Progenitor cell of endocrine pancreas (in vitro differentiated cells): ENCODE results near the gene SART1. TPM values are rescaled to one million over a fixed set of nuclear protein-coding genes. Genes with fewer than 3 reads are reported as not detected.
A peak's percentile ranks its signal among the peaks of the same experiment; 100 is the strongest.

Experiments
- DNase-seq: peaks from one replicate; pipeline ENCODE4 v3.0.0; 2021; ENCODE audit warnings: low spot score; ENCODE audit not compliant: unreplicated experiment
- H3K27ac Mint-ChIP-seq: 2 replicates; pipeline ENCODE4 v1.8.0; 2021; ENCODE audit warnings: mild to moderate bottlenecking, moderate library complexity, mixed read lengths
- H3K27me3 Mint-ChIP-seq: 2 replicates; pipeline ENCODE4 v1.8.0; 2021; ENCODE audit warnings: mixed read lengths
- H3K36me3 Mint-ChIP-seq: 2 replicates; pipeline ENCODE4 v1.8.0; 2022; ENCODE audit warnings: mixed read lengths; ENCODE audit not compliant: insufficient read depth
- H3K4me1 Mint-ChIP-seq: 2 replicates; pipeline ENCODE4 v1.8.0; 2021; ENCODE audit warnings: low read depth, mixed read lengths
- H3K4me3 Mint-ChIP-seq: 2 replicates; pipeline ENCODE4 v1.8.0; 2021; ENCODE audit warnings: low read depth, mild to moderate bottlenecking, moderate library complexity, mixed read lengths
- H3K9me3 Mint-ChIP-seq: 2 replicates; pipeline ENCODE4 v1.8.0; 2021; ENCODE audit warnings: low read depth, mixed read lengths
- total RNA-seq: library from RNA; stranded (reverse); gene quantifications from 2 replicates; pipeline ENCODE4 v1.2.1, GENCODE V29; 2021
- TF ChIP-seq, protein P1 (sequence below): fragments of 200-600 bp; sonication (generic); IDR thresholded peaks from one replicate; pipeline ENCODE4 v1.5.0; 2021; ENCODE audit warnings: antibody characterized with exemption, mild to moderate bottlenecking; ENCODE audit not compliant: unreplicated experiment

SART1 gene
- total RNA-seq, 1 donor from 2014 or later = 53.1 TPM

DNA sequence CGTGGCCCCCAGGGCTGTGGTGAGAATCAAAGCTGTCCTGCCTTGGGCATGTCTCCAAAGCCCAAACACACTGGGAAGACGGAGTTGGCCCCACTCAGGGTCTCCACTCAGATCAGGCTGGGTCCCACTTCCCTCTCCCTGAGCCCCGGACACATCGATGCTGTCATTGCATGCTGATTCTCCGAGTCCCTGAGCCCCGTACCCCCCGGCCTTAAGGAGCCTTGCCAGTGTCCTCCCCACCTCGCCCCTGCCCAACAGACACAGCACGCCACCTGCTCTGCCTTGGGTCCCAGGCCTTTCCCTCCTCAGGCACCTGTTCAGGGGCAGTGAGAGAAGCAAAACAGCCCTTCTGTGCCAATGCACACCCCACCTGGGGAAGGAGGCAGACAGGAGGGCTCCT, 25.8 kb downstream of the SART1 start:
- no peaks in the 10 kb centered on the region for H3K27me3 Mint-ChIP-seq
- TF ChIP-seq, protein P1, sequence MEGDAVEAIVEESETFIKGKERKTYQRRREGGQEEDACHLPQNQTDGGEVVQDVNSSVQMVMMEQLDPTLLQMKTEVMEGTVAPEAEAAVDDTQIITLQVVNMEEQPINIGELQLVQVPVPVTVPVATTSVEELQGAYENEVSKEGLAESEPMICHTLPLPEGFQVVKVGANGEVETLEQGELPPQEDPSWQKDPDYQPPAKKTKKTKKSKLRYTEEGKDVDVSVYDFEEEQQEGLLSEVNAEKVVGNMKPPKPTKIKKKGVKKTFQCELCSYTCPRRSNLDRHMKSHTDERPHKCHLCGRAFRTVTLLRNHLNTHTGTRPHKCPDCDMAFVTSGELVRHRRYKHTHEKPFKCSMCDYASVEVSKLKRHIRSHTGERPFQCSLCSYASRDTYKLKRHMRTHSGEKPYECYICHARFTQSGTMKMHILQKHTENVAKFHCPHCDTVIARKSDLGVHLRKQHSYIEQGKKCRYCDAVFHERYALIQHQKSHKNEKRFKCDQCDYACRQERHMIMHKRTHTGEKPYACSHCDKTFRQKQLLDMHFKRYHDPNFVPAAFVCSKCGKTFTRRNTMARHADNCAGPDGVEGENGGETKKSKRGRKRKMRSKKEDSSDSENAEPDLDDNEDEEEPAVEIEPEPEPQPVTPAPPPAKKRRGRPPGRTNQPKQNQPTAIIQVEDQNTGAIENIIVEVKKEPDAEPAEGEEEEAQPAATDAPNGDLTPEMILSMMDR = no peak
- no peak for DNase-seq
- H3K36me3 Mint-ChIP-seq = peaks cover 2% of the 10 kb centered on the region
- no peaks in the 10 kb centered on the region for H3K9me3 Mint-ChIP-seq
- no peak overlapping the region for H3K4me3 Mint-ChIP-seq
- H3K27ac Mint-ChIP-seq = no peak overlapping the region
- H3K4me1 Mint-ChIP-seq = no peaks in the 10 kb centered on the region

DNA sequence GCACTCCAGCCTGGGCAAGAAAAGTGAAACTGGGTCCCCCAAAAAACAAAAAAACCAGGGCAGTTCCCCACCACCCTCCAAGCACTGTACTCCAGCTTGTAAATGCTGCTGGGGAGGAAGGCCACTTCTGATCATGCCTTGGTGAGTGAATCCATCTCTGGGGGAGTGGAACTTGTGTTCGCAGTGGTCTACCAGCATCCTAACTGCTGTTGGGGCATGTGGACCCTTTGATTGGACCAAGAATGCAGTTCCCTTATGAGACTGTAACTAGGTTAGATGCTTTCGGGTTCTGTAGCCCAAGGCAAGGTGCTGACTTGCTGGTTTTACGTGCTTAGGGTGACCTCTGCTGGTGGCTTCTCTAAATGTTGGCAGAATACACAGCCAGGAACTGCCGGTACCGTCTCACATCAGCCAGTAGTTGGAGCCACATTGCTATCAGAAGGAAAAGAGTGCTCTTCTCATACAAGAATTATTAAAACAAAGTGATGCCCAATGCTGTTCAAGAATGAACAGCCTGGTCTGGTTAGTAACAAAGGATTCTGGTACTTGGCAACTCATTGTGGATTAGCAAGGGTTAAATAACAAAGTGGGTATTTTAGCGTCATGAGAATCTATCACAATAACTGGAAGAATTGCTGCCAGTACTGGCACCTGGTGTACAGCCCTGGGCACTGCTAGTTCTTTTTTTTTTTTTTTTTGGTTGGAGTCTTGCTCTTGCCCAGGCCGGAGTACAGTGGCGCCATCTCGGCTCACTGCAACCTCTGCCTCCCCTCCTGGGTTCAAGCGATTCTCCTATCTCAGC, 27.5 kb downstream of the SART1 start:
- TF ChIP-seq, protein P1 = peak; percentile 88
- no peaks in the 10 kb centered on the region for H3K27me3 Mint-ChIP-seq
- peak; percentile 83 for DNase-seq
- H3K27ac Mint-ChIP-seq = peak overlapping the region; percentile 41
- peaks cover 2% of the 10 kb centered on the region for H3K36me3 Mint-ChIP-seq
- H3K4me1 Mint-ChIP-seq = no peaks in the 10 kb centered on the region
- H3K9me3 Mint-ChIP-seq = no peaks in the 10 kb centered on the region
- H3K4me3 Mint-ChIP-seq = no peak overlapping the region

DNA sequence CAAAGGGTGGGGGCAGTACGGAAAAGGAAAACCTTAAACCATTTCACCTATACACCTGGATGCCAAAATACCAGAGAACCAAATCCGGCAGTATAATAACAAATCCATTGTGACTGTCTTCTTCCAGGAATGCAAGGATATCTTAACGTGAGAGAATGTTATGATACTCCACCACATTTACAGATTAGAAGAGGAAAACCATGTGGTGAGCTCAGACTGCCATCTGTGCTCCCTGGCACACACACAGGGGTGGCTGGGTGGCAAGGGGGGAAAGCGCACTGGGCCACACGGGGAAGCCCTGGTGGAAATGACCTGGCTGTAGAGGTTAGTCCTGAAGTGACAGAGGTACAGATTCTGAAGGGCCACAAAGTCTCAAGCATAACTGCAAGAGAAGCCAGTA, 30.5 kb downstream of the SART1 start:
- Mint-ChIP-seq H3K9me3 (no peaks in the 10 kb centered on the region), H3K27me3 (no peaks in the 10 kb centered on the region), H3K36me3 (peaks cover 5% of the 10 kb centered on the region), H3K4me1 (no peaks in the 10 kb centered on the region), H3K4me3 (no peak overlapping the region), H3K27ac (no peak overlapping the region)
- TF ChIP-seq, protein P1 = no peak
- no peak for DNase-seq

GRCh38 chr11:65997286-65997685, 35.8 kb downstream of the SART1 start:
- H3K4me1 Mint-ChIP-seq = peaks cover 8% of the 10 kb centered on the region
- H3K4me3 Mint-ChIP-seq = no peak overlapping the region
- H3K27ac Mint-ChIP-seq = peak overlapping the region; percentile 47
- no peaks in the 10 kb centered on the region for H3K9me3 Mint-ChIP-seq
- peaks cover 20% of the 10 kb centered on the region for H3K36me3 Mint-ChIP-seq
- DNase-seq = no peak
- TF ChIP-seq, protein P1 = no peak
- no peaks in the 10 kb centered on the region for H3K27me3 Mint-ChIP-seq

DNA sequence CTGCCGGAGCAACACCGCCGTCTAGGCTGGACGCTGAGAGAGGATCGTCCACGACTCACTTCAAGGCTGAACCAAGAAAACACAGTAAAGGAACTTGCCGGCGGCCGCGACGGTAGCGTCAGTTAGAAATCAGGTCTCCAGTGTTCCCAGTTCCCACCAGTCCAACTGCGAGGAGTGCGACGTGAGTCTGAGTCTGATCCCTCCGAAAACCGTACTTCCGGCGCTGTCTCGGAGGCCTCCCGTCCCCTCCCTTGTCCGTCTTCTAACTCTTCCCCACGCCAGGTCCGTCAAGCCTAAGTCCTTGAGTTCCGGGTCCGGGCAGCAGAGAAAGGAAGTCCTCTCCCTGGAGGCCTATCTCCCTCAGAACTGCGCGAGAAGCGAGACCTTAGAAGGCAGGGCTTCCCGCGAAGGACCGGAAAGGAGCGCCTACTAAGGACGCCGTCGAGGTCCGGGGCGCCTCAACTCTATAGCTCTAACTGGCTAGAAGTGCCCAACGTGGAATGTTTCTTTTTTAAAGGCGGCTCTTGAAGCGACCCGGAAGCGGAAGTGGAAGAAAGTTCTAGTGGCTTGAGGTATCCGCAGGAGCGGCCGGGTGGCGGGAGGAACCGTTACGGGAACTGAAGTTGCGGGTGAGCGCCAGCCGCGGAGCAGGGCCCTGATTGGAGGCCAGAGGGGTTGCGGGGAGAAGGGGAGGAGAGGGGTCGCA, 40.6 kb downstream of the SART1 start, which contains the start of the genes BANF1 and EIF1AD:
TSS of gene BANF1 (plus strand) at position 562 of the 706 bp plus-strand sequence. CDS start 748 bp downstream, outside the sequence.
TSS of gene EIF1AD (minus strand) at position 216 of the 706 bp plus-strand sequence. CDS start 1,768 bp downstream, outside the sequence.
- Mint-ChIP-seq H3K27me3 (no peaks in the 10 kb centered on the region), H3K27ac (peak within 1 kb of the TSS; percentile 99), H3K36me3 (peaks cover 17% of the 10 kb centered on the region), H3K4me1 (peaks cover 18% of the 10 kb centered on the region), H3K9me3 (no peaks in the 10 kb centered on the region), H3K4me3 (peak within 1 kb of the TSS; percentile 100)
- peak; percentile 76 for DNase-seq
- TF ChIP-seq, protein P1 = no peak
